Activated naive CD4-positive, alpha-beta T cell treated with anti-CD3 and anti-CD28 coated beads for 36 hours (primary cell): ENCODE measurements around the gene ACSS1. TPM values are rescaled to one million over a fixed set of nuclear protein-coding genes. Genes with fewer than 3 reads are reported as not detected.
A peak's percentile ranks its signal among the peaks of the same experiment; 100 is the strongest.

Experiments
- CTCF ChIA-PET: fragments of 350-600 bp; sonication (Branson Sonifier 250); formaldehyde crosslinking; loops from one replicate; lab custom pipeline; 2021; ENCODE audit warnings: antibody characterized with exemption; lab: Charles Lee
- DNase-seq: peaks from one replicate; pipeline ENCODE4 v3.0.0-alpha.2; 2020
- H3K27ac Mint-ChIP-seq: one replicate; pipeline ENCODE4 v1.8.0; 2021; ENCODE audit warnings: mild to moderate bottlenecking, mixed read lengths
- H3K27me3 Mint-ChIP-seq: one replicate; pipeline ENCODE4 v1.8.0; 2021; ENCODE audit warnings: low read depth, mixed read lengths
- H3K36me3 Mint-ChIP-seq: one replicate; pipeline ENCODE4 v1.8.0; 2021; ENCODE audit warnings: low read depth, mixed read lengths
- H3K4me1 Mint-ChIP-seq: one replicate; pipeline ENCODE4 v1.8.0; 2021; ENCODE audit warnings: low read depth, mixed read lengths
- H3K4me3 Mint-ChIP-seq: one replicate; pipeline ENCODE4 v1.8.0; 2021; ENCODE audit warnings: mild to moderate bottlenecking, moderate library complexity, mixed read lengths
- H3K9me3 Mint-ChIP-seq: one replicate; pipeline ENCODE4 v1.8.0; 2021; ENCODE audit warnings: mixed read lengths
- intact Hi-C: fragments of 100-400 bp; cut with micrococcal nuclease; formaldehyde crosslinking; loops from one replicate; pipeline ENCODE4 v1.15.1; 2023
- total RNA-seq, 2 experiments: library from RNA; stranded (reverse); gene quantifications; one replicate each; pipeline ENCODE4 v1.2.3, GENCODE V29; 2021

ACSS1 gene
- total RNA-seq, 2 experiments from 2014 or later, result 9.4 to 10.1 TPM

GRCh38 chr20:24963672-24964505 is 94.0 kb downstream of the ACSS1 start:
- DNase-seq, result no peak
- H3K9me3 Mint-ChIP-seq, result no peaks in the 10 kb centered on the region
- peaks cover 38% of the 10 kb centered on the region for H3K36me3 Mint-ChIP-seq
- no peak overlapping the region for H3K4me3 Mint-ChIP-seq
- intact Hi-C loops, result no loop called here
- no peaks in the 10 kb centered on the region for H3K27me3 Mint-ChIP-seq
- CTCF ChIA-PET, result interaction anchor here (0.7 to 1.0 kb wide), 2 partner anchors 9 kb away, joined by 3 read pairs; no protein-coding TSS in a partner anchor
- H3K4me1 Mint-ChIP-seq, result peaks cover 20% of the 10 kb centered on the region
- no peak overlapping the region for H3K27ac Mint-ChIP-seq

- H3K4me1 Mint-ChIP-seq, result peaks cover 20% of the 10 kb centered on the region
- intact Hi-C loops, result no loop called here
- H3K9me3 Mint-ChIP-seq, result no peaks in the 10 kb centered on the region
- no peak for DNase-seq
- no peaks in the 10 kb centered on the region for H3K27me3 Mint-ChIP-seq
- no peak overlapping the region for H3K27ac Mint-ChIP-seq
- CTCF ChIA-PET, result no interaction called here
- H3K36me3 Mint-ChIP-seq, result peaks cover 34% of the 10 kb centered on the region
- H3K4me3 Mint-ChIP-seq, result no peak overlapping the region
Measured at GRCh38 chr20:24962510-24962909, 95.4 kb downstream of the ACSS1 start.

GRCh38 chr20:24962182-24962492 is 95.8 kb downstream of the ACSS1 start:
- peaks cover 30% of the 10 kb centered on the region for H3K36me3 Mint-ChIP-seq
- no peak overlapping the region for H3K4me3 Mint-ChIP-seq
- peaks cover 20% of the 10 kb centered on the region for H3K4me1 Mint-ChIP-seq
- no peaks in the 10 kb centered on the region for H3K27me3 Mint-ChIP-seq
- intact Hi-C loops, result no loop called here
- H3K27ac Mint-ChIP-seq, result no peak overlapping the region
- no peak for DNase-seq
- CTCF ChIA-PET, result no interaction called here
- no peaks in the 10 kb centered on the region for H3K9me3 Mint-ChIP-seq

- Mint-ChIP-seq H3K9me3 (no peaks in the 10 kb centered on the region), H3K4me3 (no peak overlapping the region), H3K27me3 (no peaks in the 10 kb centered on the region), H3K4me1 (peaks cover 20% of the 10 kb centered on the region), H3K27ac (peak overlapping the region; percentile 75), H3K36me3 (peaks cover 32% of the 10 kb centered on the region)
- intact Hi-C loops, result no loop called here
- DNase-seq, result no peak
- CTCF ChIA-PET, result interaction anchor here (0.8 to 1.1 kb wide), 2 partner anchors 29 to 108 kb away, joined by 3 read pairs; no protein-coding TSS in a partner anchor
Measured at GRCh38 chr20:24961384-24962181, 96.4 kb downstream of the ACSS1 start.

GRCh38 chr20:24960861-24961260 is 97.1 kb downstream of the ACSS1 start:
- H3K4me3 Mint-ChIP-seq, result no peak overlapping the region
- no peaks in the 10 kb centered on the region for H3K9me3 Mint-ChIP-seq
- CTCF ChIA-PET, result interaction anchor here (0.8 to 1.1 kb wide), 2 partner anchors 29 to 108 kb away, joined by 3 read pairs; no protein-coding TSS in a partner anchor
- intact Hi-C loops, result no loop called here
- peak overlapping the region; percentile 75 for H3K27ac Mint-ChIP-seq
- no peak for DNase-seq
- H3K4me1 Mint-ChIP-seq, result peaks cover 23% of the 10 kb centered on the region
- peaks cover 35% of the 10 kb centered on the region for H3K36me3 Mint-ChIP-seq
- H3K27me3 Mint-ChIP-seq, result no peaks in the 10 kb centered on the region

- no peak for DNase-seq
- no peaks in the 10 kb centered on the region for H3K27me3 Mint-ChIP-seq
- intact Hi-C loops, result no loop called here
- H3K36me3 Mint-ChIP-seq, result peaks cover 32% of the 10 kb centered on the region
- H3K4me3 Mint-ChIP-seq, result no peak overlapping the region
- CTCF ChIA-PET, result interaction anchor here (1.1 kb wide), 1 partner anchor 107 kb away, joined by 3 read pairs; no protein-coding TSS in a partner anchor
- H3K9me3 Mint-ChIP-seq, result no peaks in the 10 kb centered on the region
- peaks cover 26% of the 10 kb centered on the region for H3K4me1 Mint-ChIP-seq
- peak overlapping the region; percentile 75 for H3K27ac Mint-ChIP-seq
Measured at GRCh38 chr20:24960302-24960801, 97.6 kb downstream of the ACSS1 start.

- H3K27ac Mint-ChIP-seq, result no peak overlapping the region
- CTCF ChIA-PET, result interaction anchor here (0.6 kb wide), 1 partner anchor 360 kb away, joined by 3 read pairs; no protein-coding TSS in a partner anchor
- DNase-seq, result no peak
- peaks cover 29% of the 10 kb centered on the region for H3K36me3 Mint-ChIP-seq
- intact Hi-C loops, result no loop called here
- H3K9me3 Mint-ChIP-seq, result no peaks in the 10 kb centered on the region
- no peak overlapping the region for H3K4me3 Mint-ChIP-seq
- no peaks in the 10 kb centered on the region for H3K27me3 Mint-ChIP-seq
- H3K4me1 Mint-ChIP-seq, result peaks cover 26% of the 10 kb centered on the region
Measured at GRCh38 chr20:24959591-24960301, 98.2 kb downstream of the ACSS1 start.

- Mint-ChIP-seq H3K36me3 (peaks cover 29% of the 10 kb centered on the region), H3K27ac (no peak overlapping the region), H3K9me3 (no peaks in the 10 kb centered on the region), H3K27me3 (no peaks in the 10 kb centered on the region), H3K4me1 (peaks cover 28% of the 10 kb centered on the region), H3K4me3 (no peak overlapping the region)
- intact Hi-C loops, result no loop called here
- DNase-seq, result no peak
- CTCF ChIA-PET, result interaction anchor here (0.9 kb wide), 1 partner anchor 28 kb away, joined by 4 read pairs; no protein-coding TSS in a partner anchor
Measured at GRCh38 chr20:24958506-24959385, 99.2 kb downstream of the ACSS1 start.

GRCh38 chr20:24957326-24958016 is 100.5 kb downstream of the ACSS1 start:
- Mint-ChIP-seq H3K27ac (no peak overlapping the region), H3K4me3 (no peak overlapping the region), H3K27me3 (no peaks in the 10 kb centered on the region), H3K9me3 (no peaks in the 10 kb centered on the region), H3K4me1 (peaks cover 35% of the 10 kb centered on the region), H3K36me3 (peaks cover 28% of the 10 kb centered on the region)
- intact Hi-C loops, result no loop called here
- CTCF ChIA-PET, result no interaction called here
- no peak for DNase-seq
